GM12873 (cell line): ENCODE results near the gene CHMP6.

ENCODE experiments used
- CTCF ChIP-seq: IDR thresholded peaks from 2 replicates; pipeline ENCODE4 v1.5.1; 2012; ENCODE audit warnings: low read depth, mild to moderate bottlenecking, moderate library complexity, low read length, control low read depth; ENCODE audit not compliant: insufficient read depth; ENCODE audit errors: missing control alignments

CHMP6 gene

DNA sequence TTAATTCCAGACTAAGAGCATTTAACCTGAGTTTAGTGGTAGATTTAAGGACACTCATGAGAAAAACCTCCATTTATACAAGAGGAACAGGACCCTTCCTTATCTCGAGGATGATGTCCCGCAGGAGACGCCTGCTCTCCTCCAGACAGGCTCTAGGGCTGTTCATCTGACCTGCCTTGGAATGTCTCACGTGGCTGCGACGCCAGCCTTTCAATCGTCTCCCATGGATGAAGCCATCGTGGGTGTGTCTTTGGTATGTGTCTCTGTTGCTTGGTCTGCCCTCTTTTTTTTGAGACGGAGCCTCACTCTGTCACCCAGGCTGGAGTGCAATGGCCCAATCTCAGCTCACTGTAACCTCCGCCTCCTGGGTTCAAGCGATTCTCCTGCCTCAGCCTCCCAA is 16.5 kb downstream of the CHMP6 start:
- TF ChIP-seq CTCF, result no peak

DNA sequence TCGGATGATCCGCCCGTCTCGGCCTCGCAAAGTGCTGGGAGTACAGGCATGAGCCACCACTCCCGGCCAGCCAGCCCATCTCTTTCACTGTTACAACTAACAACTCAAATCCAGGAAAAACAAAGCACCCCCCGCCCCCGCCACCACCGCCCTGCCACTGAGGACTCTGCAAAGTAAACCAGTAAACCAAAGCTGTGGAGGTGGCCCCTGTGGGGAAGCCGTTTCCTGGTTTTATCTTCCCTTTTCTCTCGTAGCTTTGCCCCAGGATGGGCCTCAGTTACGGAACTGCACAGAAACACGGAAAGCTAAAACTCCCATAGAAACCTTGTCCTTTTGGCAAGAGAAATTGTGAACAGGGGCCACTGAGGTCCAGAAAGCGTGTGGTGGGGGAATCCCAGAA is 17.5 kb downstream of the CHMP6 start:
- no peak for TF ChIP-seq CTCF

DNA sequence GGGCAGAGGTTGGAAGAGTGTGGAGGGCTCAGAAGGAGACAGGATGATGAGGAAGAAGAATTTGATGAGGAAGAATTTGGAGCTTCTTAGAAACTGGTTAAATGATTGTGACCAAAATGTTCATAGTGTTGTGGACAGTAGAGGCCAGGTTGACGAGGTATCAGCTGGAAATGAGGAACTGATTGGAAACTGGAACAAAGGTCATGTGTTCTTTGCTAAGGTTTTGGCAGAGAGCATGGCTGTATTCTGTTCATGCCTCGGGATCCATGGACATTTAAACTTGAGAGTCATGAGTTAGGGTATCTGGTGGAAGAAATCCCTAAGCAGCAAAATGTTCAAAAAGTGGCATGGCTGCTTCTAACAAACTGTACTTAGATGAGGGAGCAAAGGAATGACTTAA is 19.3 kb downstream of the CHMP6 start:
- no peak for TF ChIP-seq CTCF

DNA sequence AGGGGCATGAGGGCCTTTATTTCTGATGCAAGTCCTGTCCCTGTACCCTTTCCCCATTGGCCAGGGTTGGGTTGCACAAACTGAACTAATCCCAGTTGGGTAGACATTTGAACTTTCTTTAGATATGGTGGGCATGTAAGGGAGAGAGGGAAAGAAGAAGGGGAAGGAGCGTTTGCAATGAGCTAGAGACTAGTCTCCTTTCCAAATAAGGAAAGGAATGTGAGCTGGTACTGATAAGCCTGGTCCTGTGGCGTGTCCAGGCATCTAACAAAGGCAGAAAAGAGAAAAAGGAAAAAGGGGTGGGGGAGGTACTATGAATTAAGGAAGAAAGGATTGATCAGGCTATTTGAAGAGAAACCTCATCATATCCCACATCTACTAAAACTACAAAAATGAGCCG is 20.3 kb downstream of the CHMP6 start:
- TF ChIP-seq CTCF, result no peak

GRCh38 chr17:81012574-81013447 is 21.2 kb downstream of the CHMP6 start:
- no peak for TF ChIP-seq CTCF

DNA sequence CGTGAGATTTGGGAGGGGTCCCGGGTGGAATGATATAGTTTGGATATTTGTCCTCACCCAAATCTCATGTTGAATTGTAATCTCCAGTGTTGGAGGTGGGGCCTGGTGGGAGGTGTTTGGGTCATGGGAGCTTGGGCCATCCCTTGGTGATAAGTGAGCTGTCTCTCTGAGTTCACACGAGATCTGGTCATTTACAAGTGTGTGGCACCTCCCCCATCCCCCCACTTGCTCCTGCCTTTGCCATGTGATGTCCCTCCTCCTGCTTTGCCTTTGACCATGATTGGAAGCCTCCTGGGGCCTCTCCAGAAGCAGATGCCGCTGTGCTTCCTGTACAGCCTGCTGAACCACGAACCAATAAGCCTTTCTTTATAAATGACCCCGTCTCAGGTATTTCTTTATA is 22.0 kb downstream of the CHMP6 start:
- TF ChIP-seq CTCF, result no peak

DNA sequence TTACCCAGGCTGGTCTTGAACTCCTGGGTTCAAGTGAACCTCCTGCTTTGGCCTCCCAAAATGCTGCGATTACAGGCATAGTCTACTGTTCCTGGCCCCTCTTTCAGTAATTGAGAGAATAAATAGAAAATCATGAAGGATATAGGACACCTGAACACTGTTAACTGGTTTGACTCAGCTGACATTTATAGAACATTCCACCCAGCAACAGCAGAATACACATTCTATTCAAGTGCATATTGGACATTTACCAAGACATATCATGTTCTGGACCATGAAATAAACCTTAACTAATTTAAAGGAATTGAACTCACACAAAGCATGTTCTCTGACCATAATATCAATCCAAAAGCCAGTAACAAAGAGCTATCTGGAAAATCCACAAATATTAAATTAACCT is 23.5 kb downstream of the CHMP6 start:
- no peak for TF ChIP-seq CTCF
